22Rv1 (cell line): ENCODE results near the gene ATAD5.

ENCODE experiments used
- CTCF ChIP-seq: fragments of 450-650 bp; IDR thresholded peaks from 2 replicates; pipeline ENCODE4 v1.5.1; 2017; ENCODE audit warnings: mild to moderate bottlenecking
- ZFX ChIP-seq: fragments of 450-650 bp; IDR thresholded peaks from 2 replicates; pipeline ENCODE4 v1.6.1; 2017; ENCODE audit warnings: antibody characterized with exemption, borderline replicate concordance

GRCh38 chr17:30886187-30886586 lies 54.4 kb downstream of the ATAD5 start:
- TF ChIP-seq CTCF (no peak), ZFX (no peak)
